Measurements from ENCODE around the gene AMBN. TPM values are rescaled to one million over a fixed set of nuclear protein-coding genes. Genes with fewer than 3 reads are reported as not detected.

The AMBN gene
- total RNA-seq, 1 experiment from 2014 or later, result not detected

- BruUV-seq (replicated peaks), result no TSS peak
- ATAC-seq (no peak), DNase-seq (ENCODE audit: low read depth, low spot score) (no peak)
- Histone ChIP-seq H3K27ac (ENCODE audit: low read length) (no peak overlapping the region), H3K9me3 (ENCODE audit: control insufficient read depth, insufficient read depth, low read depth, low read length) (no peaks in the 10 kb centered on the region), H3K36me3 (ENCODE audit: control insufficient read depth, insufficient read depth, low read length) (no peaks in the 10 kb centered on the region), H3K4me3 (ENCODE audit: low read depth in 2 of 2, low read length in 2 of 2) (no peak overlapping the region), H3K27me3 (ENCODE audit: control insufficient read depth, insufficient read depth, low read length) (no peaks in the 10 kb centered on the region), H3K4me1 (ENCODE audit: control insufficient read depth, insufficient read depth, low read length) (no peaks in the 10 kb centered on the region)
- intact Hi-C loops (cut with micrococcal nuclease; ENCODE audit: unreplicated experiment), result no loop called here
- POLR2A ChIA-PET, result no interaction called here
- in situ Hi-C loops (cut with HindIII; ENCODE audit: low pct_unique_long_range_greater_than_20kb, low sequenced_read_pairs), result no loop called here
- CTCF ChIA-PET, result no interaction called here
- TF ChIP-seq REST (IDR thresholded peaks at IDR 0.05; ENCODE audit: insufficient read depth in 1 of 2, low read depth in 2 of 2, low read length in 1 of 2), result no peak
- no peak for TF ChIP-seq POLR2AphosphoS5 (IDR thresholded peaks at IDR 0.05; ENCODE audit: low read depth, low read length)
- no peak for TF ChIP-seq TCF7L2 (IDR thresholded peaks at IDR 0.05; ENCODE audit: low read depth, low read length)
- no peak for TF ChIP-seq CTCF (IDR thresholded peaks at IDR 0.05)
- no peak for TF ChIP-seq SIN3A (IDR thresholded peaks at IDR 0.05; ENCODE audit: borderline replicate concordance, insufficient read depth, low read depth, low read length)
Observed at GRCh38 chr4:70589785-70590184, 2.3 kb upstream of the AMBN start.

GRCh38 chr4:70594196-70594595 is 2.1 kb downstream of the AMBN start:
- ATAC-seq (no peak), DNase-seq (ENCODE audit: low read depth, low spot score) (no peak)
- Histone ChIP-seq H3K27ac (ENCODE audit: low read length) (no peak overlapping the region), H3K27me3 (ENCODE audit: control insufficient read depth, insufficient read depth, low read length) (no peaks in the 10 kb centered on the region; the same call in 1 of the 2 replicates), H3K4me1 (ENCODE audit: control insufficient read depth, insufficient read depth, low read length) (no peaks in the 10 kb centered on the region), H3K4me3 (ENCODE audit: low read depth in 2 of 2, low read length in 2 of 2) (no peak overlapping the region), H3K9me3 (ENCODE audit: control insufficient read depth, insufficient read depth, low read depth, low read length) (no peaks in the 10 kb centered on the region), H3K36me3 (ENCODE audit: control insufficient read depth, insufficient read depth, low read length) (no peaks in the 10 kb centered on the region)
- intact Hi-C loops (cut with micrococcal nuclease; ENCODE audit: unreplicated experiment) (no loop called here), in situ Hi-C loops (cut with HindIII; ENCODE audit: low pct_unique_long_range_greater_than_20kb, low sequenced_read_pairs) (no loop called here)
- no peak for TF ChIP-seq CTCF (IDR thresholded peaks at IDR 0.05)
- TF ChIP-seq REST (IDR thresholded peaks at IDR 0.05; ENCODE audit: insufficient read depth in 1 of 2, low read depth in 2 of 2, low read length in 1 of 2), result no peak
- TF ChIP-seq TCF7L2 (IDR thresholded peaks at IDR 0.05; ENCODE audit: low read depth, low read length), result no peak
- TF ChIP-seq POLR2AphosphoS5 (IDR thresholded peaks at IDR 0.05; ENCODE audit: low read depth, low read length), result no peak
- TF ChIP-seq SIN3A (IDR thresholded peaks at IDR 0.05; ENCODE audit: borderline replicate concordance, insufficient read depth, low read depth, low read length), result no peak
- CTCF ChIA-PET, result no interaction called here
- no TSS peak for BruUV-seq (replicated peaks)
- POLR2A ChIA-PET, result no interaction called here

Data from Panc1 (cell line).